ENCODE measurements around the gene STX18.

STX18 gene

GRCh38 chr4:4390046-4390445 is 151.8 kb downstream of the STX18 start:
- no peak for DNase-seq (ENCODE audit: low spot score)
- TF ChIP-seq CTCF (IDR thresholded peaks at IDR 0.05; ENCODE audit: extremely low read depth, insufficient read depth, missing control alignments) = no peak
- in situ Hi-C loops (cut with MboI; ENCODE audit: low pct_unique_long_range_greater_than_20kb, low sequenced_read_pairs, unreplicated experiment) = no loop called here

- in situ Hi-C loops (cut with MboI; ENCODE audit: low pct_unique_long_range_greater_than_20kb, low sequenced_read_pairs, unreplicated experiment) = no loop called here
- no peak for DNase-seq (ENCODE audit: low spot score)
- TF ChIP-seq CTCF (IDR thresholded peaks at IDR 0.05; ENCODE audit: extremely low read depth, insufficient read depth, missing control alignments) = no peak
These were observed 152.8 kb downstream of the STX18 start for GRCh38 chr4:4388836-4389575.

- TF ChIP-seq CTCF (IDR thresholded peaks at IDR 0.05; ENCODE audit: extremely low read depth, insufficient read depth, missing control alignments) = no peak
- DNase-seq (ENCODE audit: low spot score) = no peak
- in situ Hi-C loops (cut with MboI; ENCODE audit: low pct_unique_long_range_greater_than_20kb, low sequenced_read_pairs, unreplicated experiment) = no loop called here
These were observed 153.5 kb downstream of the STX18 start for GRCh38 chr4:4388311-4388790.

DNA sequence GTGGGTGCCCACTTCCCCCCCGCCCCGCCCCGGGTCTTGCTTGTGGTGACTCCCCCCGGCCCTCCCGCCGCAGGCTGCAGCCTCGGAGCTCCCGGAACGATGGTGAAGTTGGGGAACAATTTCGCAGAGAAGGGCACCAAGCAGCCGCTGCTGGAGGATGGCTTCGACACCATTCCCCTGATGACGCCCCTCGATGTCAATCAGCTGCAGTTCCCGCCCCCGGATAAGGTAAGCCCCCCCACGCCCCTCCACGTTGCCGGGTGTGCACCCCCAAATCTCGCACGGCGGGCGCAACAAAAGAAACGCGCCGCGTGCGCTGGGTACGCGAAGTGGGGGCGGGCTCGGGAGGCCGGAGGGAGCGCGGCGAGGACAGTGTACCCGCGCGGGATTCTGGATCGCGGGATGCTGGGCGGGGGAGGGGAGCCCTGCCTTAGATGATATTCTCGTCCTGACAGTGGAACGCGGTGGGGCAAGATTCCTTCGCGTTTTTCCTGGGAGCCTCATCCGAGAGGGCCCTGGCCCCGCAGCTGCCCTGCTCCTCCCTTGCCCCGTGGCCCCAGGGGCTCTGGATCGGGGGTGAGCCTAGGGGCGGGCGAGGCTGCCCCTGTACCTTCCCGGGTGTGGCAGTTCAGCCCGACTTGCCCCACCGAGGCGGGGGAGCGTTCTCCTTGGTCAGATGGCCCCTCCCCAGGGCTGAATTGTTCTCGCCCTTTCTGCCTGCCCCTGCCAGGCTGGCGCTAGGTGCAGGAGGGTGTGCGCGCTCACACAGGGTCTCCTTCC is 154.1 kb downstream of the STX18 start:
- in situ Hi-C loops (cut with MboI; ENCODE audit: low pct_unique_long_range_greater_than_20kb, low sequenced_read_pairs, unreplicated experiment) = no loop called here
- peak; percentile 41 for DNase-seq (ENCODE audit: low spot score)
- TF ChIP-seq CTCF (IDR thresholded peaks at IDR 0.05; ENCODE audit: extremely low read depth, insufficient read depth, missing control alignments) = no peak

DNA sequence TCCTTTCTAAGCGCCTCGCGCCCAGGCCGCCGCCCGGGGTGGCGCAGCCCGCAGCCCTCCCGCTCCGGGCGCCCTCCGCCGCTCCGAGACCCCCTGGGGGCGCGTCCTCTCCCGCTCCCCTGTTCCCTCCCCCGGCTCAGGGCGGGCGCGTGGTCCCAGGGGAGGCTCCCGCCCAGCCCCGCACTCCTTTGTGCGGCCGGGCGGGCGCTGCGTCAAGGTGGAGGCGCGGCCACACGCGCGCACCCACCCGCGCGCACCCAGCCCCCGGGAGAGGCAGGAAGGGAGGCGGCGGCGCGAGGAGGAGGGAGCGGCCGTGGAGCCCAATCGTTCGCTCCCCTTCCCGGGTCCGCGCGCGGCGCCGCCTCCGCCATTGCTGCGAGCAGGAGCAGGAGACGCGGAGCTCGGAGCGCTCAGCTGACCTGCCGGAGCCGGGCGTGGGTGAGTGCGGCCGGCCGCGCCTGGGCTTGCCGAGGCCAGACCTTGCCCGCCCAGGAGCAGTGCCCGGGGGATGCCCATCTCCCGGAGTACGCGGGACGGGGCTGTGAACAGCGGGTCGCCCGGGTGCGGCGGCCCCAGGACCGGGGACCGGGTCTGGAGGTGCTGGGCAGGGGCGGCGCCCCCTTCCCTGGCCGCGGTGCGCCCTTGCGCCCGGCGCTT is 155.0 kb downstream of the STX18 start, which contains the start of gene NSG1:
NSG1 (plus strand) TSS at position 367 of the 657 bp plus-strand sequence. CDS start 528 bp downstream, outside the sequence.
- in situ Hi-C loops (cut with MboI; ENCODE audit: low pct_unique_long_range_greater_than_20kb, low sequenced_read_pairs, unreplicated experiment) = no loop called here
- no peak for TF ChIP-seq CTCF (IDR thresholded peaks at IDR 0.05; ENCODE audit: extremely low read depth, insufficient read depth, missing control alignments)
- peak; percentile 47 for DNase-seq (ENCODE audit: low spot score)

DNA sequence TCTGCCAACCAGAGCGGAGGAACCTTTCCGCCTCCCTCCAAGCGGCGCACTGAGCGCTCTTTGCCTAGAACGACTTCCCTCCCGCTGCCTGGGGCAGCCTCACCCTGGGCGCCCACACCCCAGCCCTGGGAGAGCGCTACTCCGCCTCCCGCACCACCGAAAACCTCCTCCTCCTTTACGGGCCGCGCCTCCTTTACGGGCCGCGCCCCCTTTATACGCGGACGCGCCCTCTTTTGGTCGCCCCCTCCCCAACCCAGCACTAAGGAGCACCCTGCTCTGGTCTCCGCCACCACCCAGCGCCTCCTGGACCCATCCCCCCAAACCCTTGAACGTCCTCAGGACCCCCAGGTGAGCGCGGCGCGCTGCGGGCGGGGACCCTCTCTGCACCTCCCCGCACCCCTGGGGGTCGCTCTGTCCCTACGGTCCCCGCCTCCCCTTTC is 155.5 kb downstream of the STX18 start:
- peak; percentile 46 for DNase-seq (ENCODE audit: low spot score)
- TF ChIP-seq CTCF (IDR thresholded peaks at IDR 0.05; ENCODE audit: extremely low read depth, insufficient read depth, missing control alignments) = no peak
- in situ Hi-C loops (cut with MboI; ENCODE audit: low pct_unique_long_range_greater_than_20kb, low sequenced_read_pairs, unreplicated experiment) = no loop called here

Data from GM13977 (cell line).